Measurements from ENCODE around the gene CPT2.
A peak's percentile ranks its signal among the peaks of the same experiment; 100 is the strongest.

Gene CPT2

GRCh38 chr1:53196485-53197290, at the start of gene CPT2:
CPT2 (plus strand) TSS chr1:53196824; CDS start chr1:53196944, 120 bp downstream.
- peak; percentile 79 to 87 for DNase-seq (ENCODE audit: low read depth in 1 of 2, low spot score in 1 of 2)

- no peak for DNase-seq (ENCODE audit: low read depth in 1 of 2, low spot score in 1 of 2)
Observed at GRCh38 chr1:53147174-53147573, 49.5 kb upstream of the CPT2 start.

DNA sequence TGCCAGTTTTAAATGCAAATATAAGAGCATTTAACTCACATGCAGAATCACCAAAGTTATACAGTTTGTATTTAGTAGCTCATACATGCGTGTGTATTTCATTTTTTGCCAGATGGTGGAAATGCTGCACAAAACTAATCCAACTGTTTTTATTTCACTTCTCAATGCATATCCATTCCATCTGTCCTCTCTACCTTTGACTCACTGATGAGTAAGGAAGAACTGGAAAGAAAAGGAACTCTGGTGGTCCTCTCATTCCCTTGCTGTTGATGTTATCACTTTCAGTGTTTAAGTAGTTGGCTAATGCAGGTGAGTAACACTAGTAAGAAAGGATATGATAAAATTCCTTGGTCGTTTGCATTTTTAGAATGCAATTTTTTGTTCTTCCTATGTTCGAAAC, 48.5 kb upstream of the CPT2 start:
- DNase-seq (ENCODE audit: low read depth in 1 of 2, low spot score in 1 of 2) = no peak

DNA sequence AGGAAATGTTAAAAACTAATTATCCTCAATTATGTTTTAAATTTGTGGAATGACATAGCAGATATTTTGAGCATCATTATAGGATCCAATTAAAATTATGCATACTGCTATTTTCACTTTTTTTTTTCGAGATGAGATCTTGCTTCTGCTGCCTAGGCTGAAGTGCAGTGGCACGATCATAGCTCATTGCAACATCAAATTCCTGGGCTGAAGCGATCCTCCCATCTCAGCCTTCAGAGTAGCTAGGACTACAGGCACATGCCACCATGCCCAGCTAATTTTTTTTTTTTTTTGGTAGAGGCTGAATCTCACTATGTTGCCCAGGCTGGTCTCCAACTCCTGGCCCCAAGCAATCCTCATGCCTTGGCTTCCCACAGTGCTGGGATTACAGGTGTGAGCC, 42.9 kb upstream of the CPT2 start:
- no peak for DNase-seq (ENCODE audit: low read depth in 1 of 2, low spot score in 1 of 2)

DNA sequence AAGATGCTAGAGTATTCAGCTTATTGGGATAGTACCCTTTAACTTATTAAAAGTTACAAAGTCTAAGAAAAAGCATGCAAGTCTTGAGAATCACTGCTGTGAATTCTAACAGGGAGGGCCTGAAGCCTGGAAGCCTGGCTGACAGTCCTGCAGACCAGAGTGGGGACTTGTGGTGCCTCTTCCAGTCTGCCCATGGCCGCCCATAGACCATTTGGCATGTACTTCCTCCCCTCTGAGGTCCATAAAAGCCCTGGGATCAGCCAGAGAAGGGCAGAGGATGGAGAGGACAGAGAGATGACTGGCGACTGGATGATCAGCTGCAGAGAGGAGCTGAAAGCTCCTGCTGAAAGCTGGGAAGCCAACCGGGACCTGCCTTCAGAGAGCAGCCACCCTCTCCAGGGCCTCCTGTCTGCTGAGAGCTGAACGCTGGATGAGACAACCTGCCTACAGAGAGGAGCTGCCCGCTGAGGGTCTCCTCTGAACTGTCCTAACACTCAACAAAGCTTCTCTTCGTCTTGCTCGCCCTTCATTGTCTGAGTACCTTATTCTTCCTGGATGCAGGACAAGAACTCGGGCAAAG, 41.7 kb upstream of the CPT2 start:
- DNase-seq (ENCODE audit: low read depth in 1 of 2, low spot score in 1 of 2) = no peak

- DNase-seq (ENCODE audit: low read depth in 1 of 2, low spot score in 1 of 2) = no peak
Observed at GRCh38 chr1:53155534-53155933, 41.1 kb upstream of the CPT2 start.

DNA sequence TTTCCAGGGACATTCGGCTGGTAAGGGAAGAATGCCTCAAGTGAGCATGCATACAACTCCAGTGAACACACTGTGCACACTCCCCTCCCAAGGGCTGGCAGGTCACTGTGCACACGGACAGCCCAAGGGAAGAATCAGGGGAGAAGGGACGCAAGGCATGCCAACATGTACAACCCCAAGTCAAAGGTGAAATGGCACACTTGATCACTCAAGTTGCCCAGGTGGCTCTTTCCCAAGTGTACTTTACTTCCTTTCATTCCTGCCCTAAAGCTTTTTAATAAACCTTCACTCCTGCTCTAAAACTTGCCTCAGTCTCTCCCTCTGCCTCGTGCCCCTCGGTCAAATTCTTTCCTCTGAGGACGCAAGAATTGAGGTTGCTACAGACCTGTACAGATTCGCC, 40.7 kb upstream of the CPT2 start:
- DNase-seq (ENCODE audit: low read depth in 1 of 2, low spot score in 1 of 2) = no peak

DNA sequence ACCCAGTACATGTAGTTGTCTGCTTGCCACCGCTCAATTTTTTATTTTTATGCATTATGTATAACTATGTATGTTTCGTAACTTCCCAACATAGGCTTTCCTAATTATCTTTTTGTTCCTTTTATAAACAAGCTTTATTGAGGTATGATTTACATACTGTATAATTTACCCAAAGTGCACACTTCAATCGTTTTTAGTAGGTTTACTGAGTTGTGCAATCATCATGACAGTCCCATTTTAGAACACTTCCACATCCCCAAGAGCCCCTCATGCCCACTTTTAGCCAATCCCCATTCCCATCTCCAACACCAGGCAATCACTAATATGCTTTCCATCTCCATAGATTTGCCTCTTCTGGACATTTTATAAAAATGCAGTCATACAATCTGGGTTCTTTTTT, 39.8 kb upstream of the CPT2 start:
- DNase-seq (ENCODE audit: low read depth in 1 of 2, low spot score in 1 of 2) = no peak

- DNase-seq (ENCODE audit: low read depth in 1 of 2, low spot score in 1 of 2) = no peak
Observed at GRCh38 chr1:53158900-53159299, 37.7 kb upstream of the CPT2 start.

DNA sequence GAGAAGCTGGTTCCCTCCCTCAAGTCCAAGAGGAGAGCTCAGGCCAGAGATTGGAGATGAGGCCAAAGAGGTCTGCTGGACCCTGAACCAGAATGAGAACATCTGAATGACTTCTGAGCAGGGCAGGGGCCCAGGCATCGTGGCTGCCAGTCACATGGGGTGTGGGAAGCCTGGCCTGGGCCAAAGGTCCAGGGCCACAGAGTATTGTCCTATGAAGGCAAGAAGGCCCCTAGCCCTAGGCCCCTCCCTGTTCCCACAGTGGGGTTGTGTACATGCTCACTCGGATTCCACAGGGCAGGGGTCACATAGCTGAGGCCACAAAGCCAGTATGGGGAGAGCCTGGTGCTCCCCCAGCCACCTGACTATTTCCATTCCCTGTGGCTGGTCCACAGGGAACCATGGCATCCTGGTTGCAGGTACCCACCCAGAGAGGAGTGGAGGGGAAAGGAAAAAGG, 35.7 kb upstream of the CPT2 start:
- no peak for DNase-seq (ENCODE audit: low read depth in 1 of 2, low spot score in 1 of 2)

- no peak for DNase-seq (ENCODE audit: low read depth in 1 of 2, low spot score in 1 of 2)
Observed at GRCh38 chr1:53162621-53163020, 34.0 kb upstream of the CPT2 start.

DNA sequence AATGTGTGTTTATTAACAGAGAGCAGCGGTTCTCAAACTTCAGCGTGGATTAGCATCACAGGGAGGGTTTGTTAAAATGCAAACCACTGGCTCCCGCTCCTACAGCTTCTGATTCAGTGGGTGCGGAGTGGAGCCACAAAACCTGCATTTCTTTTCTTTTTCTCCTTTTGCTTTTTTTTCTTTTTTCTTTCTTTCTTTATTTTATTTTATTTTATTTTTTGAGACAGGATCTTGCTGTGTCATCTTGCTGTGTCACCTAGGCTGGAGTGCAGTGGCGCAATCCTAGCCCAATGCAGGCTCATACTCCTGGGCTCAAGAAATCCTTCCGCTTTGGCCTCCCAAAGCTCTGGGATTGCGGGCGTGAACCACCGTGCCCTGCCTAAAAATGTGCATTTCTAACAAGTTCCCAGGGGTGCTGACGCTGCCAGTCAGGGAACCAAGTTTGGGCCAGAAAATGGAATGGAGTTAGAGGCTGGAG, 33.3 kb upstream of the CPT2 start:
- DNase-seq (ENCODE audit: low read depth in 1 of 2, low spot score in 1 of 2) = no peak

DNA sequence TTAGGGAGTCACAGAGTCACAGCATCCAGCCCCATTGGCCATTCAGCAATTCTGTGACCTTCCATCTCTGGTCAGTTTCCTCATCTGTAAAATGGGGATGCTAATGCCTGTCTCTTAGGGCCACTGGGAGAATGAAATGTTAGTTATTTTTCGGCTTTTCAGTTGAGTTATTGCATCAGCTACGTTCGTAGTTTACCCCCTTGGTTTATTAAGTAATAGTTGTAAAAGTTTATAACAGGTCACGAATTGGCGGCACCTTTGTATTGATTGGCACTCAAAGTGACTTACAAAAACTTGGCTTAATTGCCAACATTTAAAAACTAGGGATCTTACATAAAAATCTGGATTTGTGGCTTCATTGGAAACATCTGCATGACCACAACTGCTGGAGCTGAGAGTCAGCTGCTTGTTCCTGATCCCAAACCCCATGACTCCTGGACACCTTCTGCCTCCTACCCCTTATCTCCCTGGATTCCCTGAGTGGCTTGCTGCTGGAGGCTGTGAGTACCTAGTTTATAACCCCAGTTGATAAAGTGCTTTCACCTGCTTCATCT, 31.1 kb upstream of the CPT2 start:
- no peak for DNase-seq (ENCODE audit: low read depth in 1 of 2, low spot score in 1 of 2)

DNA sequence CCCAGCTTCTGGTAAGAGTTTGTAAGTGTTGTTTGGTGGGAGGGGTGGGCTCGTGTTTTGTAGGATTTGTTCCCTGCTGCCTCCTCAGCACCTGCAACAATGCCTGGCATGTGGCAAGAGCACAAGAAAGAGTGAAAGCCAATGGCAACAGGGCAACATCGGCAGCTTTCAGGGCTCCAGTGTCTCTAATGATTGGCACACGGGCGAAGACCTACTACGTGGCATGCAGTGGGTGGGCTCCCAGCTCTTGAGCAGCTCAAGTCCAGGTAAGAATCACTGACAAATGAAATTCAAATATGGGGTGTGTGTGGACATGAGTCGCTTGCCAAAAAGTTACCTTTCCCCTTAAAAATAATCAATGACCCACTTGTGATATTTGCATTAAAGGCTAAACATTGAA, 30.3 kb upstream of the CPT2 start:
- DNase-seq (ENCODE audit: low read depth in 1 of 2, low spot score in 1 of 2) = no peak

DNA sequence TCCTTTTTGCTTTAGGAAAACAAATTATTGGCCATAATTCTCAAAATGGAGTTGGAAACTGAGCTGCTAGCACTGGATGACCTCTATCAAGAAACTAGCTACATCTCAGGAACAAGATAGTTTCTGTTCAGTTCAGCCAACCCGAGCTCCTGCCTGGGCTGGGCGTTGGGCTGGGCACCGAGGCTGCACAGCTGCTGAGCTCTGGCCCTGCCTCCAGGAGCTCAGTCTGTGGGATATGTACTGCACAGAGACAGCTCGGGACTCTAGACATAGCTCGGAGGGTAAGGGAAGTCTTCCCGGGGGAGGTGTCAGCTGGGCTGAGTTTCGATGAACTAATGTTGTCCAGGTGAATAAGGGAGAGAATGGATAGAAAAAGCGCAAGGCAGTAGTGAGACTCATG, 29.7 kb upstream of the CPT2 start:
- DNase-seq (ENCODE audit: low read depth in 1 of 2, low spot score in 1 of 2) = no peak

GRCh38 chr1:53172426-53173128, 24.0 kb upstream of the CPT2 start:
- no peak for DNase-seq (ENCODE audit: low read depth in 1 of 2, low spot score in 1 of 2)

- no peak for DNase-seq (ENCODE audit: low read depth in 1 of 2, low spot score in 1 of 2)
Observed at GRCh38 chr1:53174971-53175913, 21.4 kb upstream of the CPT2 start.

DNA sequence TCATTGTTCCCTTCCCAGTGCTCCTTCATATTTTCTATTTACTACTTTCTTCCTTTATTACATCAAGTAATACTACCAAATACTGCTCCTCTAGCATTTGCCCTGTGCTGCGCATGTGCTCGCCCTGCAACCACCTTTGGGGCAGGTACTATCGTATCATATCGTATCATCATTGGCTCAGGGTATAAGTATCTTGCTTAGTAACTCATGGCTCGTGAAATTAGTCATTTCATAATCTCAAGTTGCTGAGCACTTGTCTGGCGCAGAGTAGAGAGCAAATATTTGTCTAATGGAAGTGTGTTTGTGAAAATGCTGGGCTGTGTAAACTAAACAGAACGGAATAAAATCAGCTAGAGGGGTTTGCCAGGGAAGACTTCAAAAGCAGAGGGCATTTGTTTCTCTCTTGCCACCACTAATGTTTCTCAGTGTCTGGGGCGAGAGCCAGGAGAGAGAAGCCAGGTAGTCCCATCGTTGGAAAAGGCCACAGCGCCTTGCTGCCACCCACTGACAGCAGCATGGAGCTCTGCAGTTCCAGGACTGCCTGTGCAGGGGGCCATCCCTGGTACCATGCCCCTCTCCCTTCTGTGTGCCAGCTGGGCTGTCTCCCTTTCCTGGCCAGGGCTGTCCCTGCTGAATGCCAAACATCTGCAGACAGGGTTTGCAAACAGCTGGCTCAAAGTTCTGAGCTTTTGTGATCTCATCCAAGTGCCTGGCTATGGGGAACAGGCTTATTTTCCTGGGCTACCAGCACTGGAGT, 20.0 kb upstream of the CPT2 start:
- no peak for DNase-seq (ENCODE audit: low read depth in 1 of 2, low spot score in 1 of 2)

GRCh38 chr1:53180226-53180625, 16.4 kb upstream of the CPT2 start:
- DNase-seq (ENCODE audit: low read depth in 1 of 2, low spot score in 1 of 2) = no peak

GRCh38 chr1:53180951-53181350, 15.7 kb upstream of the CPT2 start:
- no peak for DNase-seq (ENCODE audit: low read depth in 1 of 2, low spot score in 1 of 2)
